ENCODE measurements around the gene ATP8A1.
A peak's percentile ranks its signal among the peaks of the same experiment; 100 is the strongest.

The ATP8A1 gene

GRCh38 chr4:42624551-42624950 is 32.4 kb downstream of the ATP8A1 start:
- no peak for DNase-seq

GRCh38 chr4:42618023-42618422 is 38.9 kb downstream of the ATP8A1 start:
- no peak for DNase-seq

- DNase-seq = no peak
Measured at GRCh38 chr4:42617030-42617429, 39.9 kb downstream of the ATP8A1 start.

GRCh38 chr4:42616572-42616971 is 40.3 kb downstream of the ATP8A1 start:
- DNase-seq = no peak

- no peak for DNase-seq
Measured at GRCh38 chr4:42615131-42615763, 41.7 kb downstream of the ATP8A1 start.

- no peak for DNase-seq
Measured at GRCh38 chr4:42612898-42613297, 44.0 kb downstream of the ATP8A1 start.

- DNase-seq = no peak
Measured at GRCh38 chr4:42610941-42611340, 46.0 kb downstream of the ATP8A1 start.

GRCh38 chr4:42609051-42609450 is 47.9 kb downstream of the ATP8A1 start:
- DNase-seq = no peak

- DNase-seq = no peak
Measured at GRCh38 chr4:42608551-42608950, 48.4 kb downstream of the ATP8A1 start.

- no peak for DNase-seq
Measured at GRCh38 chr4:42607011-42607726, 49.7 kb downstream of the ATP8A1 start.

GRCh38 chr4:42605264-42605663 is 51.6 kb downstream of the ATP8A1 start:
- no peak for DNase-seq

- no peak for DNase-seq
Measured at GRCh38 chr4:42603862-42604261, 53.0 kb downstream of the ATP8A1 start.

- DNase-seq = no peak
Measured at GRCh38 chr4:42600578-42600977, 56.3 kb downstream of the ATP8A1 start.

GRCh38 chr4:42596918-42597317 is 60.0 kb downstream of the ATP8A1 start:
- DNase-seq = no peak

GRCh38 chr4:42594888-42595287 is 62.0 kb downstream of the ATP8A1 start:
- DNase-seq = no peak

GRCh38 chr4:42588909-42589308 is 68.0 kb downstream of the ATP8A1 start:
- no peak for DNase-seq

GRCh38 chr4:42586775-42587174 is 70.1 kb downstream of the ATP8A1 start:
- no peak for DNase-seq

GRCh38 chr4:42579903-42580302 is 77.0 kb downstream of the ATP8A1 start:
- DNase-seq = no peak

GRCh38 chr4:42578187-42578586 is 78.7 kb downstream of the ATP8A1 start:
- no peak for DNase-seq

- DNase-seq = no peak
Measured at GRCh38 chr4:42574870-42575430, 82.0 kb downstream of the ATP8A1 start.

GRCh38 chr4:42573249-42573648 is 83.7 kb downstream of the ATP8A1 start:
- no peak for DNase-seq

- DNase-seq = peak; percentile 34
Measured at GRCh38 chr4:42570221-42570620, 86.7 kb downstream of the ATP8A1 start.

- peak; percentile 56 for DNase-seq
Measured at GRCh38 chr4:42568610-42569207, 88.2 kb downstream of the ATP8A1 start.

- DNase-seq = no peak
Measured at GRCh38 chr4:42566835-42567234, 90.1 kb downstream of the ATP8A1 start.
